HepG2 (cell line): Measurements from ENCODE around the gene MFSD11. TPM values are rescaled to one million over a fixed set of nuclear protein-coding genes. Genes with fewer than 3 reads are reported as not detected.

ENCODE experiments used
- EP300 ChIP-seq, 3 experiments: sonication (generic) in 1 of 3; formaldehyde crosslinking in 1 of 3; IDR thresholded peaks; 2 replicates each; pipeline versions ENCODE4 v1.5.1 to v1.6.1; 2011 to 2020; ENCODE audit warnings: low read depth in 2 of 3, low read length in 2 of 3, borderline replicate concordance in 1 of 3, improper control_type of control experiment in 1 of 3, mild to moderate bottlenecking in 1 of 3, missing genetic modification reagents in 1 of 3, moderate library complexity in 1 of 3
- GATAD2A ChIP-seq: IDR thresholded peaks from 2 replicates; pipeline ENCODE4 v1.6.1; 2016
- HNRNPL ChIP-seq: fragments of 200-400 bp; formaldehyde crosslinking; IDR thresholded peaks from 2 replicates; pipeline ENCODE4 v1.6.1; 2017; ENCODE audit warnings: mild to moderate bottlenecking, low read depth, low read length
- MTA3 ChIP-seq: sonication (generic); formaldehyde crosslinking; IDR thresholded peaks from 2 replicates; pipeline ENCODE4 v1.4.0; 2020; ENCODE audit warnings: missing genetic modification reagents
- NPAS2 ChIP-seq: sonication (generic); formaldehyde crosslinking; IDR thresholded peaks from 2 replicates; pipeline ENCODE4 v1.8.0; 2022; ENCODE audit warnings: mild to moderate bottlenecking, missing genetic modification reagents, borderline replicate concordance
- RFXANK ChIP-seq: IDR thresholded peaks from 2 replicates; pipeline ENCODE4 v1.6.1; 2016
- TOE1 ChIP-seq: sonication (generic); formaldehyde crosslinking; IDR thresholded peaks from 2 replicates; pipeline ENCODE4 v1.4.0; 2020; ENCODE audit warnings: mild to moderate bottlenecking, missing genetic modification reagents
- polyA plus RNA-seq, 8 experiments: library from polyadenylated mRNA; depleted of rRNA in 3 of 8; stranded (reverse) in 7 of 8; unstranded in 1 of 8; fragments of >200 nt; fragmentation: Illumina TruSeq in 4 of 8; extraction: Trizol in 4 of 8; gene quantifications; 2 replicates each; pipeline versions ENCODE4 v1.2.1 to v1.2.3, GENCODE V29; 2011 to 2016; ENCODE audit warnings: low read depth in 4 of 8, missing spikeins in 1 of 8, mixed read lengths in 1 of 8; ENCODE audit not compliant: insufficient read depth in 1 of 8
- total RNA-seq, 5 experiments: library from RNA; depleted of rRNA; stranded (reverse); fragments of >200 nt; fragmentation: Illumina TruSeq; extraction: Trizol; gene quantifications; 2 replicates each; pipeline ENCODE4 v1.2.3, GENCODE V29; 2016; ENCODE audit warnings: low read depth in 1 of 5
- TF ChIP-seq, protein P1 (sequence below): sonication (generic); formaldehyde crosslinking; IDR thresholded peaks from 2 replicates; pipeline ENCODE4 v1.5.0; 2020; ENCODE audit warnings: mild to moderate bottlenecking, low read depth, missing genetic modification reagents, borderline replicate concordance
- TF ChIP-seq, protein P2 (sequence below): sonication (generic); formaldehyde crosslinking; IDR thresholded peaks from 2 replicates; pipeline ENCODE4 v1.4.0; 2020; ENCODE audit warnings: mild to moderate bottlenecking, missing genetic modification reagents
- TF ChIP-seq, protein P3 (sequence below): sonication (generic); formaldehyde crosslinking; IDR thresholded peaks from one replicate; pipeline ENCODE4 v1.5.1; 2020; ENCODE audit warnings: mild to moderate bottlenecking, missing genetic modification reagents; ENCODE audit errors: not compliant biosample characterization
- TF ChIP-seq, protein P4 (sequence below): sonication (generic); formaldehyde crosslinking; IDR thresholded peaks from 2 replicates; pipeline ENCODE4 v1.5.0; 2020; ENCODE audit warnings: mild to moderate bottlenecking, missing genetic modification reagents, borderline replicate concordance

The MFSD11 gene
- total and polyA plus RNA-seq, 2 of the 13 experiments (the other 11 are each of a cell fraction or from before 2014, with no cell fraction given): 26.1 to 36.3 TPM

DNA sequence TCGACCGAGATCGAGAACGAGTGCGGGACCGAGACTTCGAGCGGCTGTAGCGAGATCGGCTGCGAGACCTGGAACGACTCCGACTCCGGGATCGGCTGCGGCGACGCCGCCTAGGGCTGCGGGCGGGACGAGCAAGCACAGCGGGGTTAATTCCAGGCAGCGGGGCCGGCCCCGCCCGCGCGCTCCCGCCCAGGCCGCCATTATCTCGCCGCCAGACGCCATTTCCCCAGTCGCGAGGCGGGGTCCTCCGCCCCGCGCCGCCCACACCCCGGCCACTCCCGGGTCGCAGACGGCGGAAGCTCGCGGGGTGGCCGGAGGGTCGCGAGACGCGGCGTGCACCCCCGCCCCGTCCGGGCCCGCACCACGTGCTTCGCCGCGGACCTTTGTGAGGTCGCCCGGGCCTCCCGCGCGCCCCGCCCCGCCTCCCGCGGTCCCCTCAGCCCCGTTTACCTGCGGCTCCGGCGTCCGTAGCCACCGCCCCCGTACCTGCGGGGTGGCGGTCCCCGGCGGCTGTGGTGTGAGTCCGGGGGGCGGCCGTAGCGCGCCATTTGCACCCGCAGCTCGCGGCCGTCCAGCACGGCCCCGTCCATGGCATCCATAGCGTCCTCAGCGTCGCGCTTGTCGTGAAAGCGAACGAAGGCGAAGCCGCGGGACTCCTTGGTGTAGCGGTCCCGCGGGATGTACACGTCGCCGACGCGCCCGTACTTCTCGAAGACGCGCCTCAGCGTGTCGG is 1.4 kb upstream of the MFSD11 start (continued):
- TF ChIP-seq, protein P1, sequence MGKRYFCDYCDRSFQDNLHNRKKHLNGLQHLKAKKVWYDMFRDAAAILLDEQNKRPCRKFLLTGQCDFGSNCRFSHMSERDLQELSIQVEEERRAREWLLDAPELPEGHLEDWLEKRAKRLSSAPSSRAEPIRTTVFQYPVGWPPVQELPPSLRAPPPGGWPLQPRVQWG: no peak
- no peak for TF ChIP-seq MTA3 (CRISPR knock-in tag)
- no peak; the same call in 1 of the 2 replicates for TF ChIP-seq TOE1 (CRISPR knock-in tag)
- TF ChIP-seq EP300 (IDR thresholded peaks at IDR 0.05; ENCODE audit: low read depth in 2 of 2, low read length in 2 of 2): no peak
- no peak for TF ChIP-seq EP300 (CRISPR knock-in tag; IDR thresholded peaks at IDR 0.05; ENCODE audit: borderline replicate concordance)
- TF ChIP-seq, protein P2, sequence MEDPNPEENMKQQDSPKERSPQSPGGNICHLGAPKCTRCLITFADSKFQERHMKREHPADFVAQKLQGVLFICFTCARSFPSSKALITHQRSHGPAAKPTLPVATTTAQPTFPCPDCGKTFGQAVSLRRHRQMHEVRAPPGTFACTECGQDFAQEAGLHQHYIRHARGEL (CRISPR knock-in tag): no peak
- TF ChIP-seq HNRNPL: no peak
- TF ChIP-seq, protein P3, sequence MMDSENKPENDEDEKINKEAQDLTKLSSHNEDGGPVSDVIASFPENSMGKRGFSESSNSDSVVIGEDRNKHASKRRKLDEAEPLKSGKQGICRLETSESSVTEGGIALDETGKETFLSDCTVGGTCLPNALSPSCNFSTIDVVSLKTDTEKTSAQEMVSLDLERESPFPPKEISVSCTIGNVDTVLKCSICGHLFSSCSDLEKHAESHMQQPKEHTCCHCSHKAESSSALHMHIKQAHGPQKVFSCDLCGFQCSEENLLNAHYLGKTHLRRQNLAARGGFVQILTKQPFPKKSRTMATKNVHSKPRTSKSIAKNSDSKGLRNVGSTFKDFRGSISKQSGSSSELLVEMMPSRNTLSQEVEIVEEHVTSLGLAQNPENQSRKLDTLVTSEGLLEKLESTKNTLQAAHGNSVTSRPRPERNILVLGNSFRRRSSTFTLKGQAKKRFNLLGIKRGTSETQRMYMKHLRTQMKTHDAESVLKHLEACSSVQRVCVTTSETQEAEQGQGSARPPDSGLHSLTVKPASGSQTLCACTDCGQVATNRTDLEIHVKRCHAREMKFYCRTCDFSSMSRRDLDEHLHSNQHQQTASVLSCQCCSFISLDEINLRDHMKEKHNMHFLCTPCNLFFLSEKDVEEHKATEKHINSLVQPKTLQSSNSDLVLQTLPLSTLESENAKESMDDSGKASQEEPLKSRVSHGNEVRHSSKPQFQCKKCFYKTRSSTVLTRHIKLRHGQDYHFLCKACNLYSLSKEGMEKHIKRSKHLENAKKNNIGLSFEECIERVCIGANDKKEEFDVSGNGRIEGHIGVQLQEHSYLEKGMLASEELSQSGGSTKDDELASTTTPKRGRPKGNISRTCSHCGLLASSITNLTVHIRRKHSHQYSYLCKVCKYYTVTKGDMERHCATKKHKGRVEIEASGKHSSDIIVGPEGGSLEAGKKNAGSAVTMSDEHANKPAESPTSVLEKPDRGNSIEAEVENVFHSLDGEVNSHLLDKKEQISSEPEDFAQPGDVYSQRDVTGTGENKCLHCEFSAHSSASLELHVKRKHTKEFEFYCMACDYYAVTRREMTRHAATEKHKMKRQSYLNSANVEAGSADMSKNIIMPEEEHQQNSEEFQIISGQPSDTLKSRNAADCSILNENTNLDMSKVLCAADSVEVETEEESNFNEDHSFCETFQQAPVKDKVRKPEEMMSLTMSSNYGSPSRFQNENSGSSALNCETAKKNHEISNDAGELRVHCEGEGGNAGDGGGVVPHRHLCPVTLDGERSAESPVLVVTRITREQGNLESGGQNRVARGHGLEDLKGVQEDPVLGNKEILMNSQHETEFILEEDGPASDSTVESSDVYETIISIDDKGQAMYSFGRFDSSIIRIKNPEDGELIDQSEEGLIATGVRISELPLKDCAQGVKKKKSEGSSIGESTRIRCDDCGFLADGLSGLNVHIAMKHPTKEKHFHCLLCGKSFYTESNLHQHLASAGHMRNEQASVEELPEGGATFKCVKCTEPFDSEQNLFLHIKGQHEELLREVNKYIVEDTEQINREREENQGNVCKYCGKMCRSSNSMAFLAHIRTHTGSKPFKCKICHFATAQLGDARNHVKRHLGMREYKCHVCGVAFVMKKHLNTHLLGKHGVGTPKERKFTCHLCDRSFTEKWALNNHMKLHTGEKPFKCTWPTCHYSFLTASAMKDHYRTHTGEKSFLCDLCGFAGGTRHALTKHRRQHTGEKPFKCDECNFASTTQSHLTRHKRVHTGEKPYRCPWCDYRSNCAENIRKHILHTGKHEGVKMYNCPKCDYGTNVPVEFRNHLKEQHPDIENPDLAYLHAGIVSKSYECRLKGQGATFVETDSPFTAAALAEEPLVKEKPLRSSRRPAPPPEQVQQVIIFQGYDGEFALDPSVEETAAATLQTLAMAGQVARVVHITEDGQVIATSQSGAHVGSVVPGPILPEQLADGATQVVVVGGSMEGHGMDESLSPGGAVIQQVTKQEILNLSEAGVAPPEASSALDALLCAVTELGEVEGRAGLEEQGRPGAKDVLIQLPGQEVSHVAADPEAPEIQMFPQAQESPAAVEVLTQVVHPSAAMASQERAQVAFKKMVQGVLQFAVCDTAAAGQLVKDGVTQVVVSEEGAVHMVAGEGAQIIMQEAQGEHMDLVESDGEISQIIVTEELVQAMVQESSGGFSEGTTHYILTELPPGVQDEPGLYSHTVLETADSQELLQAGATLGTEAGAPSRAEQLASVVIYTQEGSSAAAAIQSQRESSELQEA: no peak
- no peak for TF ChIP-seq GATAD2A (CRISPR knock-in tag)
- TF ChIP-seq RFXANK: no peak
- no peak for TF ChIP-seq NPAS2 (CRISPR knock-in tag)
- TF ChIP-seq, protein P4, sequence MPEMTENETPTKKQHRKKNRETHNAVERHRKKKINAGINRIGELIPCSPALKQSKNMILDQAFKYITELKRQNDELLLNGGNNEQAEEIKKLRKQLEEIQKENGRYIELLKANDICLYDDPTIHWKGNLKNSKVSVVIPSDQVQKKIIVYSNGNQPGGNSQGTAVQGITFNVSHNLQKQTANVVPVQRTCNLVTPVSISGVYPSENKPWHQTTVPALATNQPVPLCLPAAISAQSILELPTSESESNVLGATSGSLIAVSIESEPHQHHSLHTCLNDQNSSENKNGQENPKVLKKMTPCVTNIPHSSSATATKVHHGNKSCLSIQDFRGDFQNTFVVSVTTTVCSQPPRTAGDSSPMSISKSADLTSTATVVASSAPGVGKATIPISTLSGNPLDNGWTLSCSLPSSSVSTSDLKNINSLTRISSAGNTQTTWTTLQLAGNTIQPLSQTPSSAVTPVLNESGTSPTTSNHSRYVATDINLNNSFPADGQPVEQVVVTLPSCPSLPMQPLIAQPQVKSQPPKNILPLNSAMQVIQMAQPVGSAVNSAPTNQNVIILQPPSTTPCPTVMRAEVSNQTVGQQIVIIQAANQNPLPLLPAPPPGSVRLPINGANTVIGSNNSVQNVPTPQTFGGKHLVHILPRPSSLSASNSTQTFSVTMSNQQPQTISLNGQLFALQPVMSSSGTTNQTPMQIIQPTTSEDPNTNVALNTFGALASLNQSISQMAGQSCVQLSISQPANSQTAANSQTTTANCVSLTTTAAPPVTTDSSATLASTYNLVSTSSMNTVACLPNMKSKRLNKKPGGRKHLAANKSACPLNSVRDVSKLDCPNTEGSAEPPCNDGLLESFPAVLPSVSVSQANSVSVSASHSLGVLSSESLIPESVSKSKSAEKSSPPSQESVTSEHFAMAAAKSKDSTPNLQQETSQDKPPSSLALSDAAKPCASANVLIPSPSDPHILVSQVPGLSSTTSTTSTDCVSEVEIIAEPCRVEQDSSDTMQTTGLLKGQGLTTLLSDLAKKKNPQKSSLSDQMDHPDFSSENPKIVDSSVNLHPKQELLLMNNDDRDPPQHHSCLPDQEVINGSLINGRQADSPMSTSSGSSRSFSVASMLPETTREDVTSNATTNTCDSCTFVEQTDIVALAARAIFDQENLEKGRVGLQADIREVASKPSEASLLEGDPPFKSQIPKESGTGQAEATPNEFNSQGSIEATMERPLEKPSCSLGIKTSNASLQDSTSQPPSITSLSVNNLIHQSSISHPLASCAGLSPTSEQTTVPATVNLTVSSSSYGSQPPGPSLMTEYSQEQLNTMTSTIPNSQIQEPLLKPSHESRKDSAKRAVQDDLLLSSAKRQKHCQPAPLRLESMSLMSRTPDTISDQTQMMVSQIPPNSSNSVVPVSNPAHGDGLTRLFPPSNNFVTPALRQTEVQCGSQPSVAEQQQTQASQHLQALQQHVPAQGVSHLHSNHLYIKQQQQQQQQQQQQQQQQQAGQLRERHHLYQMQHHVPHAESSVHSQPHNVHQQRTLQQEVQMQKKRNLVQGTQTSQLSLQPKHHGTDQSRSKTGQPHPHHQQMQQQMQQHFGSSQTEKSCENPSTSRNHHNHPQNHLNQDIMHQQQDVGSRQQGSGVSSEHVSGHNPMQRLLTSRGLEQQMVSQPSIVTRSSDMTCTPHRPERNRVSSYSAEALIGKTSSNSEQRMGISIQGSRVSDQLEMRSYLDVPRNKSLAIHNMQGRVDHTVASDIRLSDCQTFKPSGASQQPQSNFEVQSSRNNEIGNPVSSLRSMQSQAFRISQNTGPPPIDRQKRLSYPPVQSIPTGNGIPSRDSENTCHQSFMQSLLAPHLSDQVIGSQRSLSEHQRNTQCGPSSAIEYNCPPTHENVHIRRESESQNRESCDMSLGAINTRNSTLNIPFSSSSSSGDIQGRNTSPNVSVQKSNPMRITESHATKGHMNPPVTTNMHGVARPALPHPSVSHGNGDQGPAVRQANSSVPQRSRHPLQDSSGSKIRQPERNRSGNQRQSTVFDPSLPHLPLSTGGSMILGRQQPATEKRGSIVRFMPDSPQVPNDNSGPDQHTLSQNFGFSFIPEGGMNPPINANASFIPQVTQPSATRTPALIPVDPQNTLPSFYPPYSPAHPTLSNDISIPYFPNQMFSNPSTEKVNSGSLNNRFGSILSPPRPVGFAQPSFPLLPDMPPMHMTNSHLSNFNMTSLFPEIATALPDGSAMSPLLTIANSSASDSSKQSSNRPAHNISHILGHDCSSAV (CRISPR knock-in tag): no peak
